Loucy (cell line): Measurements from ENCODE around the gene TANGO2.
A peak's percentile ranks its signal among the peaks of the same experiment; 100 is the strongest.

Source experiments
- H2AFZ ChIP-seq: fragments of 200-600 bp; sonication (generic); 2 replicates; pipeline ENCODE4 v1.6.0; 2016; ENCODE audit warnings: antibody characterized with exemption, mild to moderate bottlenecking, low read length, moderate library complexity
- H3F3A ChIP-seq: fragments of 200-600 bp; 2 replicates; pipeline ENCODE4 v1.6.0; 2016; ENCODE audit warnings: antibody characterized with exemption, low read depth, mild to moderate bottlenecking
- H3K27me3 ChIP-seq: fragments of 200-600 bp; sonication (generic); 2 replicates; pipeline ENCODE4 v1.6.1; 2014; ENCODE audit warnings: low read length, mild to moderate bottlenecking; ENCODE audit not compliant: insufficient read depth, poor library complexity, severe bottlenecking
- H3K36me3 ChIP-seq: fragments of 200-600 bp; sonication (generic); 2 replicates; pipeline ENCODE4 v1.6.1; 2016; ENCODE audit warnings: low read length; ENCODE audit not compliant: insufficient read depth
- H3K4me1 ChIP-seq: fragments of 200-600 bp; sonication (generic); 2 replicates; pipeline ENCODE4 v1.5.1; 2014; ENCODE audit warnings: low read length, mild to moderate bottlenecking; ENCODE audit not compliant: insufficient read depth, poor library complexity, severe bottlenecking
- H3K4me2 ChIP-seq: fragments of 200-600 bp; sonication (generic); 2 replicates; pipeline ENCODE4 v1.6.0; 2014; ENCODE audit warnings: antibody characterized with exemption, low read length, low read depth, mild to moderate bottlenecking; ENCODE audit not compliant: poor library complexity, severe bottlenecking
- H3K4me3 ChIP-seq: fragments of 200-600 bp; sonication (generic); 2 replicates; pipeline ENCODE4 v1.5.1; 2014; ENCODE audit warnings: low read length, mild to moderate bottlenecking, mixed read lengths; ENCODE audit not compliant: poor library complexity, severe bottlenecking
- H3K79me2 ChIP-seq: fragments of 200-600 bp; sonication (generic); 2 replicates; pipeline ENCODE4 v1.6.1; 2014; ENCODE audit warnings: low read length; ENCODE audit not compliant: insufficient read depth
- H3K9ac ChIP-seq: fragments of 200-600 bp; sonication (generic); 2 replicates; pipeline ENCODE4 v1.6.0; 2014; ENCODE audit warnings: mild to moderate bottlenecking, low read depth, low read length, moderate library complexity; ENCODE audit not compliant: poor library complexity, severe bottlenecking
- H3K9me2 ChIP-seq: fragments of 200-600 bp; sonication (generic); replicated peaks from 2 replicates; pipeline ENCODE4 v1.6.1; 2016; ENCODE audit warnings: low read depth, low read length, mixed read lengths
- H3K9me3 ChIP-seq: fragments of 200-600 bp; sonication (generic); 2 replicates; pipeline ENCODE4 v1.6.1; 2014; ENCODE audit warnings: mild to moderate bottlenecking, antibody characterized with exemption, low read length, low read depth; ENCODE audit not compliant: insufficient read depth
- H4K20me1 ChIP-seq: fragments of 200-600 bp; sonication (generic); 2 replicates; pipeline ENCODE4 v1.6.0; 2014; ENCODE audit warnings: antibody characterized with exemption, low read length, mild to moderate bottlenecking; ENCODE audit not compliant: insufficient read depth, poor library complexity, severe bottlenecking
- CTCF ChIP-seq: fragments of 200-600 bp; sonication (generic); conservative IDR thresholded peaks from 2 replicates; pipeline ENCODE4 v1.5.1; 2014; ENCODE audit warnings: mild to moderate bottlenecking, antibody characterized with exemption, low read length
- EZH2phosphoT487 ChIP-seq: fragments of 200-600 bp; IDR thresholded peaks from 2 replicates; pipeline ENCODE4 v1.6.1; 2018; ENCODE audit warnings: antibody characterized with exemption, mild to moderate bottlenecking, moderate library complexity, borderline replicate concordance

Gene TANGO2

GRCh38 chr22:19974935-19975706 lies 45.8 kb upstream of the TANGO2 start:
- Histone ChIP-seq H4K20me1 (peaks cover 2% of the 10 kb centered on the region), H3K9me2 (no peaks in the 10 kb centered on the region), H3K27me3 (no peaks in the 10 kb centered on the region), H3K4me2 (peak overlapping the region; percentile 78), H3F3A (0 out of 2 replicates have a peak, but pooled peaks cover 5% of the 10 kb centered on the region), H3K9me3 (no peaks in the 10 kb centered on the region), H3K4me3 (peak overlapping the region; percentile 51), H3K9ac (peak overlapping the region; percentile 70), H3K79me2 (no peaks in the 10 kb centered on the region), H2AFZ (no peak overlapping the region), H3K36me3 (no peaks in the 10 kb centered on the region), H3K4me1 (peaks cover 26% of the 10 kb centered on the region)
- TF ChIP-seq CTCF (no peak), EZH2phosphoT487 (no peak)

- Histone ChIP-seq H3K4me1 (peaks cover 26% of the 10 kb centered on the region), H3K9me2 (no peaks in the 10 kb centered on the region), H2AFZ (no peak overlapping the region), H3K4me2 (peak overlapping the region; percentile 78), H3F3A (0 out of 2 replicates have a peak, but pooled peaks cover 5% of the 10 kb centered on the region), H3K9ac (peak overlapping the region; percentile 70), H3K36me3 (no peaks in the 10 kb centered on the region), H3K4me3 (peak overlapping the region; percentile 51), H3K27me3 (no peaks in the 10 kb centered on the region), H3K79me2 (no peaks in the 10 kb centered on the region), H4K20me1 (no peaks in the 10 kb centered on the region), H3K9me3 (no peaks in the 10 kb centered on the region)
- TF ChIP-seq EZH2phosphoT487: no peak
- TF ChIP-seq CTCF: no peak
Observed at GRCh38 chr22:19975707-19976035, 45.2 kb upstream of the TANGO2 start.

- no peak overlapping the region for H2AFZ ChIP-seq
- no peaks in the 10 kb centered on the region for H3K9me3 ChIP-seq
- no peaks in the 10 kb centered on the region for H3K9me2 ChIP-seq
- TF ChIP-seq EZH2phosphoT487: no peak
- TF ChIP-seq CTCF: no peak
- no peaks in the 10 kb centered on the region for H4K20me1 ChIP-seq
- no peaks in the 10 kb centered on the region for H3K27me3 ChIP-seq
- H3K36me3 ChIP-seq: no peaks in the 10 kb centered on the region
- peaks cover 26% of the 10 kb centered on the region for H3K4me1 ChIP-seq
- no peak overlapping the region for H3K4me2 ChIP-seq
- H3K4me3 ChIP-seq: no peak overlapping the region
- H3K9ac ChIP-seq: no peak overlapping the region
- no peaks in the 10 kb centered on the region for H3K79me2 ChIP-seq
- 0 out of 2 replicates have a peak, but pooled peaks cover 5% of the 10 kb centered on the region for H3F3A ChIP-seq
Observed at GRCh38 chr22:19976671-19977070, 44.2 kb upstream of the TANGO2 start.
